HuH-7.5 (cell line): ENCODE data around the gene CDH13.
A peak's percentile ranks its signal among the peaks of the same experiment; 100 is the strongest.

Experiments used
- DNase-seq: peaks from one replicate; pipeline ENCODE4 v3.0.0; 2011; ENCODE audit warnings: low spot score

The CDH13 gene

GRCh38 chr16:83807710-83808572 is 1181.2 kb downstream of the CDH13 start, which contains the start of gene HSBP1:
Gene HSBP1, plus strand, starts transcription at chr16:83807978. Its CDS starts 99 bp downstream, at chr16:83808077.
- DNase-seq = peak; percentile 89

DNA sequence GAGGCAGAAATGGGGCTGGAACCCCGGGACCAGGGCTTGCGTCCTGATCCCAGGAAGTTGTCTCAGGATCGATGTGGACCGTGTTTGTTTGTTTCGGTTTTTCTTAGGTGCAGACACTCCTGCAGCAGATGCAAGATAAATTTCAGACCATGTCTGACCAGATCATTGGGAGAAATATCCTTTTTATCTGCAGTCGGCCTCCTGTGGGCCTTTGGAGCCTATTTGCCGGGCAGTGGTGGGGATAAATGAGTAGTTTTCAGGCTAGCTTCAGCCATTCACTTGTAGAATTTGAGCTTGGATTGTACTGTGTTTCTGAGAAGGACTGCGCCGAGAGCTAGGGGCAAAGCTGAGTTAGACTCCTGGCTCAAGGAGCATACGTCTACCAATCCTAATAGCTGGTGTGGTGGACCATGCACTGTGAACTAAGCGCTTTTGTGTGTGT is 1181.8 kb downstream of the CDH13 start:
- DNase-seq = no peak

- DNase-seq = no peak
Observed at GRCh38 chr16:83809092-83809491, 1182.3 kb downstream of the CDH13 start.

GRCh38 chr16:83810901-83811300 is 1184.1 kb downstream of the CDH13 start:
- no peak for DNase-seq

- no peak for DNase-seq
Observed at GRCh38 chr16:83813823-83814658, 1187.3 kb downstream of the CDH13 start.

GRCh38 chr16:83814659-83814985 is 1187.9 kb downstream of the CDH13 start:
- no peak for DNase-seq

DNA sequence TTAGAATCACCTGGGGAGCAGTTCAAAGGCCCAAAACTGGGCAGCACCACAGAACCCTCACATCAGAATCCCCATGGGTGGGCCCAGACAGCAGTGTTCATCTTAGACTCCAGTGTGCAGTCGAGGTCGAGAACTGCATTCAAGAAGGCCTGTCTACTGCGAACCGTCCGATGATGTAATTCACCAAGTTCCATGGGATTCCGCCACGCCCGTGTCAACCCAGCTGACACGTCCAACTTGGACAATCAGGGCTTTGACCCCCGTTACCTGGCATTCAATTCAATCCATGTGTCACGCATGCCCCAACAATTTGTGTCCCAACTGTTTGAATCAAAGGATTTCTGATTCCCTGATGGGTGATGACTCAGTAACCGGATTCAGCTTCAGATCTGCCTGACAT is 1190.3 kb downstream of the CDH13 start:
- no peak for DNase-seq

DNA sequence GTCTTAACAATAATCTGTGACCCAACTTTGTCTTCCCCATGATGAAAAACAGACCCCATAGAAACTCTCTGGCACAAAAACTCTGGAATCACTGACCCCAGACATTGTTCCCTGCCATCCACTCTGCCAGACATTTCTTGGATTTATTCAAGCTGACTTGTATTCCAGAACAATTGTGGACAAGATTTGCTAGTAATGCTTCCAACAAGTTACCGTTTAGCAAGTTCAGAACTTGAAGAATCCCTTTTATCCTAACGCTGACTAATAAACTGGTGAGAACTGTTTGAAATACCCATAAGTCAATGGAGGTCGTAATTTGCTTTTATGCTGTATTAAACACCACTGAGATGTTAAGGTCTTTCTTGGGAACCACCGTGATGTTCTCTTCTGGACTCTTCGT is 1191.5 kb downstream of the CDH13 start:
- no peak for DNase-seq

DNA sequence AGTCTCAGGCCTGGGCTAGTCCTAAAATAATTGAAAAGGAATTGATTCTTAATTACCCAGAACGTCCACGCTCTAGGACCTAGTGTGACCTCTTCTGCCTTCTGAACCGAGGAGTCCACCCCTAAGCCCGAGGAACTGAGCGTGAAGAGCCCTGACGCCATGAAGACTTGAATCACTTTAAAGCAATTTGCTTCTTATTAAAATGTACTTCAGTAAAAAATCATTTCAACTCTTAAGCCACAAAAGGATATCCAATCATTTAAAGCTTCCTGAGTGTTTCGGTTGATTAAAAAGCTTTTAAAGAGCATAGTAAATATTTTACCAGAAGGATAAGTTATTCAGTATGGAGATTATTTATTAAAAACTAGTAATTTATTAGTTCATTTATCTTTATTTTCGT is 1192.6 kb downstream of the CDH13 start:
- DNase-seq = no peak

GRCh38 chr16:83826146-83826913 is 1199.6 kb downstream of the CDH13 start:
- peak; percentile 85 for DNase-seq

GRCh38 chr16:83830091-83830768 is 1203.5 kb downstream of the CDH13 start:
- no peak for DNase-seq

GRCh38 chr16:83830769-83831455 is 1204.1 kb downstream of the CDH13 start:
- DNase-seq = no peak

DNA sequence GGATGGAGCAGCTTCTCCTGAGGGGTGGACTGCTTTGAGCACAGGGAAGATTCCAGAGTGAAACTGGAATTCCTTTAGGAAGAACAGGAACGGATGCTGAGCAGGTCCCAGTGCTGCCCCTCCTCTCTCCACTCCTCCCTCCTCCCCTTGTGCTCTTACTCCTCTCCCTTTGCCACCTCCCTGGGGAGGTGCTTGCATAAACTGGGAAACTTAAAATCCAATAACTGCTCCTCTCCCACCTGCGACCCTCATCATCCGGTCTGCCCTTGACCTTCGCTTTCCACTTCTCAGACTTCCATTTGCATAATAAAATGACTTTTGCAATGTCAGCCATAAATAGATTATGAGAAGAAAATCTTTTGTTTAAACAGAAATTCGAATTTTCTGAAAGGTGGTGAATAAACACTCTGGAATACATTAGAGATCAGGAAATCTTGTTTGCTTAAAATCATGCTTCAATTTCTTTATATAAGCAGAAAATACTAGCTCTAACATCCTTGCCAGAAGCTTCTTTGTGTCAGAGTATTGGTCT is 1204.8 kb downstream of the CDH13 start:
- no peak for DNase-seq

DNA sequence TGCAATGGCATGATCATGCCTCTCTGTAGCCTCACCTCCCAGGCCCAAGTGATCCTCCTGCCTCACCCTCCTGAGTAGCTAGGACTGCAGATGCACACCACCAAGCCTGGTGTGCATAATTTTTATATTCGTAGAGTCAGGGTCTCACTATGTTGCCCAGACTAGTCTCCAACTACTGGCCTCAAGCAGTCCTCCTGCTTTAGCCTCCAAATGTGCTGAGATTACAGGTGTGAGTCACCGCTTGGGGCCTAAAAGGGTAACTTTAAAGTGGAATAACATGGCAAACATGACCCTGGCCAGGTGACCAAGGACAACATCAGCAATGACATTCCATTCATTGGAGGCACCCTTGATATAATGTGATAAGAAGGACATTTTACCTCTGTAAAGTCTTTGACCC is 1207.2 kb downstream of the CDH13 start:
- DNase-seq = no peak

DNA sequence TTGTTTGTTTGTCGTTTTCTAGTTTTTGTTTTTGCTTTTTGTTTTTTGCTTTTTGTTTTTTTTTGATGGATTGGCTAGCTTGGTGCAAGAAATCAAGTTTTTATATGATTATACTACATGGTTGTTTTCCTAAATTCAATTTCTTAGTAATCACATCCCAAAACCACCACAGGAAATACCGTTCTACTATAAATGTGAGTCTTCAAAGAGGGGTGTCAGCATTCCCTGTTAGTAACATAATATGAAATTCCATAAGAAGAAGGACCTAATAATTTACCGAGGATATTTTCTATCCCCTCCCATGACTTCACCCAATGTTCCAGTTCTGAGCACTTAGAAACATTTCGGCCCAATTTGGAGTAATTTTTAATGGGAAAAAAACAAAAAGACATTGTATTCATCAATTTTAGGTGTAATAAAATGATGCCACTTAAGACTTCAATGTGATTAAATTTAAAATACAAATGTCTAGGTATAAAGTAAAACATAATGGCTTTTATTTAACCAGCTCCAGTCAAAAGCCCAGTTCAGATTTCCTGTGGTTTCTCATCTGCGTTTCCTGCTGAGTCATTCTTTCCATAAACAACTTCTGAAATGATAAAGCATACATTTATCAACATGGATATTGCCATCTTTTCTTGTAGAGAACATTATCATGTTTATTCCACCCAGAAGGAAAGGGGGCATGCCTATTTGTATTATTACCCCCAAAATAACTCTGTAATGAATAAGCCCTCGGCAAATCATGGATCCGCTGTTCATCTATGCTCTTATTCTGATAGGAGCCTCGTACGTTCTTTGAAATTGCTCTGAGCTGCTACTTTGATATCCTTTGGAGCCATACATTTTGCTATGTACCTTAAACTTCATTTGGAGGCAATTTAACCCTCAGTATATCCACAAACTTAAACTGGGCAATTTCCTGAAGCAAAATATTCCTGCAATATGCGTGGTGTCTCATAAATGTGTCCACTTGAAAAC is 1209.1 kb downstream of the CDH13 start:
- no peak for DNase-seq

DNA sequence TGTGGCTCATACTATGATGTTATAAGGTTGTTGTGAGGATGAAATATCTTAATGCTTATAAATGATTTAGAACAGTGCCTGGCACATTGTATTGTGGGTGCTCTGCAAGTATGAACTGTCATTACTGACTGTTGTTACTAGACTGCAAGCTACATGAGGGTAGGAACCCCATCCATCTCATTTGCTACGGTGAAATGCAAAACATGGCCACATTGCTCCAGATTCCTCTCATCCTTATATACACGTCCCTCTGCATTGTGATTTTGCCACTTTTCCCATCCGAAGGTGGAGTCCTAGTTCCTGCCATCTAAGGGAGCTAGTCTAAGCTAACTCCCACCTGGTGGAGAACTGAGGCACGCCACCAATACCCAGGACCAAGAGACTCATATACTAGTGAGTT is 1210.8 kb downstream of the CDH13 start:
- no peak for DNase-seq

DNA sequence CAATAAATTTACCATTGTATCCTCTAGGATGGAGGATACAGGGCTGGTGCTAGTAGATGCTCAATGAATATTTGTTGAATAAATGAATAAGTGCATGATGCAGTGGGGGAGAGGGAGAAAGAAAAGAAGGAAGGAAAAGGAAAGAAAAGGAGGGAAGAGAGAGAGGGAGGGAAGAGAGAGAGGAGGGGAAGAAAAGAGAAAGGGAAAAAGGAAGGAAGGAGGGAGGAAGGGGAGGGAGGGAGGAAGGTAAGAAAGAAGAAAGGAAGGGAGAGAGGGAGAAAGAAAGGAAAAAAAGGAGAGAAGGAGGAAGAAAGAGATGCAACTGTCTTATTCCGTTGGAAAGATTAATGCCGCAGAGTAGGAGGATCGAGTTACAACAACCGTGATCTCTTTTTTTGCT is 1211.4 kb downstream of the CDH13 start:
- no peak for DNase-seq

GRCh38 chr16:83839561-83839960 is 1212.8 kb downstream of the CDH13 start:
- DNase-seq = no peak

DNA sequence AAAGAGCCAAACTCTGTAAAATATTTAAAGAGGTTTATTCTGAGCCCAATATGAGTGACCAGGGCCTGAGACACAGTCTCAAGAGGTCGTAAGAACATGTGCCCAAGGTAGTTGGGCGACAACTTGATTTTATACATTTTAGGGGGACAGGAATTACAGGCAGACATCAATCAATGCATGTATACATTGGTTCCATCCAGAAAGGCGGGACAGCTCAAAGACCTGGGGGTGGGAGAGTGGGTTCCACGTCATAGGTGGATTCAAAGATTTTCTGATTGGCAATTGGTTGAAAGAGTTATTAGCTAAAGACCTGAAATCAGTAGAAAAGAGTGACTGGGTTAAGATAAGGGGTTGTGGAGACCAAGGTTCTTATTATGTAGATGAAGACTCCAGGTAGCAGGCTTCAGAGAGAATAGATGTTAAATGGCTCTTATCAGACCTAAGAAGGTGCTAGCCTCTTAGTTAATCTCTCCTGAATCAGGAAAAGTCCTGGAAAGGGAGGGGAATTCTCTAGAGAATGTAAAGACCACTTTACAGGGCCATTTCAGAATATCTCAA is 1213.4 kb downstream of the CDH13 start:
- DNase-seq = no peak
